Small intestine (tissue), 7 donors: ENCODE data around the gene TSTD2. TPM values are rescaled to one million over a fixed set of nuclear protein-coding genes. Genes with fewer than 3 reads are reported as not detected.
"Not testable (repeated sequence)": the region's sequence is repeated elsewhere in the genome, so short reads cannot be mapped to it uniquely, and the experiment has no call there.

Experiments used
- DNase-seq, 2 donors: peaks; one replicate each; pipeline versions ENCODE4 v3.0.0 to v3.0.0-alpha.2; 2013
- FAIRE-seq: peaks from 2 replicates; lab custom pipeline; 2012; peaks lifted over from hg19 to GRCh38; lab: Jason Lieb, UNC
- H3K27ac ChIP-seq, 3 donors: one replicate each; pipeline ENCODE4 v1.5.1; 2013; ENCODE audit warnings: low read length in 2 of 3, mild to moderate bottlenecking in 2 of 3, control low read depth in 1 of 3, inconsistent platforms in 1 of 3, low read depth in 1 of 3, moderate library complexity in 1 of 3
- H3K27me3 ChIP-seq, 3 donors: one replicate each; pipeline ENCODE4 v1.6.1; 2013; ENCODE audit warnings: low read length in 3 of 3, inconsistent platforms in 1 of 3; ENCODE audit not compliant: control insufficient read depth in 3 of 3, insufficient read depth in 3 of 3
- H3K36me3 ChIP-seq, 3 donors: one replicate each; pipeline ENCODE4 v1.6.1; 2013; ENCODE audit warnings: low read length in 3 of 3, inconsistent platforms in 1 of 3, low read depth in 1 of 3, mild to moderate bottlenecking in 1 of 3, moderate library complexity in 1 of 3; ENCODE audit not compliant: control insufficient read depth in 3 of 3, insufficient read depth in 2 of 3
- H3K4me1 ChIP-seq, 3 donors: one replicate each; pipeline ENCODE4 v1.6.1; 2013; ENCODE audit warnings: low read length in 2 of 3, inconsistent platforms in 1 of 3, low read depth in 1 of 3, mild to moderate bottlenecking in 1 of 3, moderate library complexity in 1 of 3; ENCODE audit not compliant: control insufficient read depth in 3 of 3, insufficient read depth in 2 of 3
- H3K4me3 ChIP-seq, 3 donors: one replicate each; pipeline ENCODE4 v1.5.1; 2013; ENCODE audit warnings: low read length in 3 of 3, control low read depth in 1 of 3, inconsistent platforms in 1 of 3, low read depth in 1 of 3, mild to moderate bottlenecking in 1 of 3, moderate library complexity in 1 of 3
- H3K9me3 ChIP-seq, 2 donors: one replicate each; pipeline ENCODE4 v1.6.1; 2013; ENCODE audit warnings: low read depth in 1 of 2, low read length in 1 of 2; ENCODE audit not compliant: control insufficient read depth in 2 of 2, insufficient read depth in 1 of 2
- WGBS, 3 donors: extraction: QIAGEN DNeasy Blood & Tissue Kit; methylation state at CpG; one replicate each; pipeline ENCODE4 v1.1.7; 2013; 5-methylcytosine and 5-hydroxymethylcytosine counted together
- polyA plus RNA-seq, 4 donors: library from polyadenylated mRNA; stranded (reverse) in 3 of 4; unstranded in 1 of 4; fragments of 200-250 nt in 3 of 4; fragments of 120-200 nt in 1 of 4; gene quantifications; one replicate each; pipeline versions ENCODE4 v1.2.1 to v1.2.3, GENCODE V29; 2013
- donor health status: healthy with polysubstance abuse.
- donor health status: control.
- donor health status: control.
- donor health status: Bipolar disorder and iron deficiency.
- donor health status: healthy.

Gene TSTD2
- polyA plus RNA-seq, 4 donors: 7.2 to 17.4 (median 7.8) TPM

- no peak overlapping the region for H3K27ac ChIP-seq
Measured at GRCh38 chr9:97596906-97597305, 36.3 kb downstream of the TSTD2 start.

DNA sequence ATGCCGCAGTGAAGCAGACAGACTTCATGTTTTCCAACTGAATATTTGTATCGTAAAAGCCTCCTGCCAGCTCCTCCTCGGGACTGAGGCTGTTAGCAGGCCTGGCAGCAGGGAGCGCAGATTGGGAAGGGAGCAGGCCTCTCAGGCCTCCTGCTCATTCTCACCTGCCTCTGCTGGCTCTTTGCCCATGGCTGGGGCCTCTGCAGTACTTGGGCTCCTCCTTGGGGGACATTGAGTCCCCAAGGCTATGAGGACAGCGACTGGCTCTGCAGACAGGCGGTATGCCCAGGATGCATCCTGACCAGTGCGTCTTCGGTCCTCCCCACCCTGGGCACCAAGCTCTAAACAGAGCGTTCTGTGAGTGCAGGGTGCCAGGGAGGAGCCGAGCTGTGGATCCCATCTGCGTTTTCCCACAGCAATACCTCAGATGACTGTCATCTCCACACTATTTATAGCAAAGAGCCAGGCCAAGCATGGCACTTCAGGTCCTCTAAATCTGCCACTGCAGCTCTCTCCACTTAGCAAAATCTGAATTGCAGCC lies 38.7 kb downstream of the TSTD2 start:
- H3K27ac ChIP-seq: no peak overlapping the region

More at GRCh38 chr9:97596906-97597305, 36.3 kb downstream of the TSTD2 start:
- no peak overlapping the region for H3K4me3 ChIP-seq
- WGBS, 3 donors: 69 to 92% (median 87%) methylated on average over 4 of the region's 4 CpGs
- no peaks in the 10 kb centered on the region for H3K27me3 ChIP-seq
- peaks cover 0 to 6% (median 0%) of the 10 kb centered on the region in 3 donors for H3K4me1 ChIP-seq
- H3K36me3 ChIP-seq: peaks cover 0 to 9% (median 4%) of the 10 kb centered on the region in 3 donors
- no peak for DNase-seq
- no peaks in the 10 kb centered on the region for H3K9me3 ChIP-seq
- FAIRE-seq: no peak

GRCh38 chr9:97593960-97594359 lies 39.2 kb downstream of the TSTD2 start:
- 82 to 89% (median 83%) methylated on average over 4 of the region's 4 CpGs for WGBS, 3 donors
- no peaks in the 10 kb centered on the region for H3K4me1 ChIP-seq
- no peaks in the 10 kb centered on the region for H3K9me3 ChIP-seq
- no peaks in the 10 kb centered on the region for H3K36me3 ChIP-seq
- no peak overlapping the region for H3K4me3 ChIP-seq
- H3K27ac ChIP-seq: no peak overlapping the region
- H3K27me3 ChIP-seq: no peaks in the 10 kb centered on the region
- DNase-seq (no peak), FAIRE-seq (no peak)

More for the DNA sequence above, 38.7 kb downstream of the TSTD2 start:
- no peaks in the 10 kb centered on the region for H3K9me3 ChIP-seq
- WGBS, 3 donors: 76 to 87% (median 81%) methylated on average over 11 of the region's 11 CpGs
- H3K4me3 ChIP-seq: no peak overlapping the region
- H3K27me3 ChIP-seq: no peaks in the 10 kb centered on the region
- DNase-seq (no peak), FAIRE-seq (no peak)
- H3K36me3 ChIP-seq: no peaks in the 10 kb centered on the region
- H3K4me1 ChIP-seq: no peaks in the 10 kb centered on the region

DNA sequence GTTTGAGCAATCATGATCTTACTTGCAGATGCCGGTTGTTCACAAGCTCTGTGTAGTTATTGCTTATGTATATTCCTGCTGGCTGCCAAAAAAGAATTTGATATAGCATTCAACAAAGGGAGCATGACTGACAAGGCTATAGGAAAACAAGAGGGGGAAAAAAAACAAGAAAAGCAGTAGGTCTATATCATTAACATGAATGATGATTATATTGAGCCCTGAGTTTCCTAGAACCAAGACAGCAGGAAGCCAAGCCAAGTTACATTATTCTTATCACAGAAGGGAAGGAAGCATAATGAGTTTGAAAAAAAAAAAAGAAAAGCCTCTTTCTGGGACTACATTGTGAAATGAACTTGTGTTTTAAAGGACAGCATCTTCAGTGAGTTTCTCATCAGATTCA lies 41.0 kb downstream of the TSTD2 start:
- 89 to 96% (median 96%) methylated on average over 1 of the region's 1 CpG for WGBS, 3 donors
- no peaks in the 10 kb centered on the region for H3K27me3 ChIP-seq
- H3K9me3 ChIP-seq: no peaks in the 10 kb centered on the region
- H3K36me3 ChIP-seq: no peaks in the 10 kb centered on the region
- no peak for DNase-seq
- no peak overlapping the region for H3K27ac ChIP-seq
- no peak for FAIRE-seq
- H3K4me3 ChIP-seq: no peak overlapping the region
- no peaks in the 10 kb centered on the region for H3K4me1 ChIP-seq

DNA sequence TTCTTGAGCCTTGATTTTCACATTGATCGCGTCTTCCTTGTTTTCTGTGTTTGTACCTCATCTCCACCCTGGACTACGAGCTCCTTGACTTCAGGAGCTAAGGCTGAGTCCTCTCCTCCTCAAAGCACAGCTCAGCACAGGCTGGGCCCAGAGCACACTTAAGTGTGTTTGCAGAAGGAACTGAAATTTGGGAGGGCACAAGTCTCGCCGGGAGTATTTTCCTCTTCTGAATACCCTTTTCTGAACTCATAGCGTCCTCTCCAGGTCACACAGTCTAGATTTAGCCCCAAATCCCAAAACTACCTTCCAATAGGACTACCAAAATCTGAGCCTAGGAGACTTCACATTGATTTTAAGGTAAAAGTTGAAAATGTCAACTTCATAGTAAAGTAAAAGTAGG lies 41.6 kb downstream of the TSTD2 start:
- no peak overlapping the region for H3K4me3 ChIP-seq
- H3K9me3 ChIP-seq: peaks cover 0 to 3% of the 10 kb centered on the region in 2 donors
- no peaks in the 10 kb centered on the region for H3K4me1 ChIP-seq
- H3K27me3 ChIP-seq: no peaks in the 10 kb centered on the region
- FAIRE-seq (no peak), DNase-seq (no peak)
- no peak overlapping the region for H3K27ac ChIP-seq
- no peaks in the 10 kb centered on the region for H3K36me3 ChIP-seq
- 80 to 91% (median 90%) methylated on average over 6 of the region's 6 CpGs for WGBS, 3 donors

DNA sequence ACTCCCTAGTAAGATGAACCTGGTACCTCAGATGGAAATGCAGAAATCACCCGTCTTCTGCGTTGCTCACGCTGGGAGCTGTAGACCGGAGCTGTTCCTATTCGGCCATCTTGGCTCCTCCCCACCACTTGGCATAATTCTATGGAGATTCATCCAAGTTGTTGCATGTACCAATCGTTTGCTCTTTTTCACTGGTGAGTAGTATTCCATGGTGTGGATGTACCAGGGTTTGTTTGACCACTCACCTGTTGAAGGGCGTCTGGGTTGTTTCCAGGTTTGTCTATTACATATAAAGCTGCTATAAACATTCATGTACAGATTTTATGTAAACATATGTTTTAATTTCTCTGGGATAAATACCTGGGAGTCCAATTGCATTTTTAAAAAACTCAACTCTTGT lies 46.3 kb downstream of the TSTD2 start:
- H3K27ac ChIP-seq, H3K36me3 ChIP-seq, H3K4me1 ChIP-seq, H3K4me3 ChIP-seq, DNase-seq, H3K27me3 ChIP-seq, FAIRE-seq, H3K9me3 ChIP-seq: not testable (repeated sequence)
- WGBS, 3 donors: 85 to 96% (median 94%) methylated on average over 3 to 7 of the region's 7 CpGs

DNA sequence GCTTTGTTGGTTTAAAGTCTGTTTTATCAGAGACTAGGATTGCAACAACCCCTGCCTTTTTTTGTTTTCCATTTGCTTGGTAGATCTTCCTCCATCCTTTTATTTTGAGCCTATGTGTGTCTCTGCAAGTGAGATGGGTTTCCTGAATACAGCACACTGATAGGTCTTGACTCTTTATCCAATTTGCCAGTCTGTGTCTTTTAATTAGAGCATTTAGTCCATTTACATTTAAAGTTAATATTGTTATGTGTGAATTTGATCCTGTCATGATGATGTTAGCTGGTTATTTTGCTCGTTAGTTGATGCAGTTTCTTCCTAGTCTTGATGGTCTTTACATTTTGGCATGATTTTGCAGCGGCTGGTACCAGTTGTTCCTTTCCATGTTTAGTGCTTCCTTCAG lies 48.4 kb downstream of the TSTD2 start:
- WGBS, 3 donors: no CpG with 5 or more reads among the region's 2 CpGs
- H3K4me3 ChIP-seq, H3K36me3 ChIP-seq, H3K27me3 ChIP-seq, H3K4me1 ChIP-seq, H3K27ac ChIP-seq, DNase-seq, H3K9me3 ChIP-seq, FAIRE-seq: not testable (repeated sequence)

- FAIRE-seq, H3K36me3 ChIP-seq, H3K4me1 ChIP-seq, DNase-seq, H3K4me3 ChIP-seq, H3K27me3 ChIP-seq, H3K27ac ChIP-seq, H3K9me3 ChIP-seq: not testable (repeated sequence)
- 71% methylated on average over 1 of the region's 3 CpGs; no CpG with 5 or more reads in 2 of the 3 donors for WGBS, 3 donors
Measured at GRCh38 chr9:97581590-97581989, 51.6 kb downstream of the TSTD2 start.

DNA sequence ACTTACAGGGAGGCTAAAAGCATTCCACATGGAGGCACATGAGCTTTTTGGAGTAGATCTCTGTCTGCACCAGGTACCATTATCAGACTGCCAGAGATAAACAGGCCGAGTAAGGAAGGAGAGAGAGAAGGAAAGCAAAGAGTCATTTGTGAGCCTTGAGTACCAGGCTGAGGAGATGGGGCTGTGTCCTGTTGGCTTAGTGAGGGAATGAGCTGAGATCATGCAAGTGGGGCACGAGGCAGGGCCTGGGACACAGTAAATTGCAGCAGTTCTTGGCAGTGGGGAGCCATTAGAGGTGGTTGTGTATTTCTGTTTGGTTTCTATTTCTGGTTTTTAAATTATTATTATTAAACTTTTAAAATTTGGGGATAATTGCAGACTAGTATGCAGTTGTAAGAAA lies 53.3 kb downstream of the TSTD2 start:
- Histone ChIP-seq H3K4me1 (no peaks in the 10 kb centered on the region), H3K9me3 (no peaks in the 10 kb centered on the region), H3K36me3 (no peaks in the 10 kb centered on the region), H3K4me3 (no peak overlapping the region), H3K27me3 (no peaks in the 10 kb centered on the region), H3K27ac (no peak overlapping the region)
- FAIRE-seq: no peak
- 26 to 56% (median 48%) methylated on average over 2 of the region's 2 CpGs for WGBS, 3 donors
- DNase-seq: no peak
